ENCODE results near the gene ZNF148. TPM values are rescaled to one million over a fixed set of nuclear protein-coding genes. Genes with fewer than 3 reads are reported as not detected.

Gene ZNF148
- polyA plus RNA-seq, 1 donor, result 20.2 TPM

GRCh38 chr3:125191256-125191655 lies 183.9 kb downstream of the ZNF148 start:
- DNase-seq (ENCODE audit: low read depth), result no peak

- no peak for DNase-seq (ENCODE audit: low read depth)
These were observed 184.3 kb downstream of the ZNF148 start for GRCh38 chr3:125190786-125191185.

DNA sequence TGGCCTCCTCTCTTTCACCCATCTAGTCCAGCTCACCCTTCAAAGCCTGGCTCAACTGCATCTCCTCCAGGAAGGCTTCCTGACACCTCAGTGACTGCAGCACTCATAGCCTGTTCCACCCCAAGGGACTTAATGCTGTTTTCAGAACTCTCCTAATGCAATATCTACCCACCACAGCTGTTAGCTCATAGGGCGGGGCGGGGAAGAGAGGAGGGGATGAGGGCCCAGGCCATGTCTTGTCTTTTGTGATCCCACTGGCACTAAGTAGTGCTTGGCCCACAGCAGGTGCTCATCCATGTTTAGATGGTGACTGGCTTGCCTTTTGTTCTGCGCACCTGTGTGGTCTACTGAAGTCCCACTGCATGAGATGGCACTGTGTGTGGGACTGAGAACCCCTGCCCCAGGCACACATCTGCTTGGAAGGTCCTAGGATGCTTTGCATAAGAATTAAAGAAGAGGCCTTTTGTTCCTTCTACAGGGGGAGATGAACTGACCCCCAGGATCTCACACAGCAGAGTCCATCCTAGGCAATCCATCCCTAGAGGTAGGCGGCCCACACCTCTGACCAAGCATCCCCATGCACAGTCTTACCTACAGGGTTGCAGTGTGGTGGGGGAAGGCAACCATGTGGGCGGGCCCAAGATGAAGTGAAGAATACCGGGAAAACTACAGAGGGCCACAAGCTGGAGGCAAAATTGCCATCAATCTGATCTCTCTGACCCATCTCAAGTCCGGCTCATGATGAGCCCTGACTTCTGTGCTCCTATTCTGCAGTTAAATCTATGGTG lies 185.6 kb downstream of the ZNF148 start:
- no peak for DNase-seq (ENCODE audit: low read depth)

DNA sequence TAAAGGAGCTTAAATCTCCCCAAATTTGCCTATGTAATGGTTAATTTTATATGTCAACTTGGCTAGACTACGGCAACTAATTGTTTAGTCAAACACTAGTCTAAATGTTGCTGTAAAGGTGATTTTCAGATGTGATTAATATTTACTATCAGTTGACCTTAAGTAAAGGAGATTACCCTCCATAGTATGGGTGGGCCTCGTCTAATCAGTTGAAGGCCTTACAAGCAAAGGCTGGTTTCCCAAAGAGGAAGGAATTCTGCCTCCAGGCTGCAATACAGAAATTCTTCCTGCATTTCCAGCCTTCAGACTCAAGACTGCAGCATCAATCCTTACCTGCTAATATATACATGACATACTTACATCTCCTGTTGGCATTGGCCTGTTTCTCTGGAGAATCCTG lies 186.2 kb downstream of the ZNF148 start:
- no peak for DNase-seq (ENCODE audit: low read depth)

- no peak for DNase-seq (ENCODE audit: low read depth)
These were observed 187.6 kb downstream of the ZNF148 start for GRCh38 chr3:125187599-125187910.

DNA sequence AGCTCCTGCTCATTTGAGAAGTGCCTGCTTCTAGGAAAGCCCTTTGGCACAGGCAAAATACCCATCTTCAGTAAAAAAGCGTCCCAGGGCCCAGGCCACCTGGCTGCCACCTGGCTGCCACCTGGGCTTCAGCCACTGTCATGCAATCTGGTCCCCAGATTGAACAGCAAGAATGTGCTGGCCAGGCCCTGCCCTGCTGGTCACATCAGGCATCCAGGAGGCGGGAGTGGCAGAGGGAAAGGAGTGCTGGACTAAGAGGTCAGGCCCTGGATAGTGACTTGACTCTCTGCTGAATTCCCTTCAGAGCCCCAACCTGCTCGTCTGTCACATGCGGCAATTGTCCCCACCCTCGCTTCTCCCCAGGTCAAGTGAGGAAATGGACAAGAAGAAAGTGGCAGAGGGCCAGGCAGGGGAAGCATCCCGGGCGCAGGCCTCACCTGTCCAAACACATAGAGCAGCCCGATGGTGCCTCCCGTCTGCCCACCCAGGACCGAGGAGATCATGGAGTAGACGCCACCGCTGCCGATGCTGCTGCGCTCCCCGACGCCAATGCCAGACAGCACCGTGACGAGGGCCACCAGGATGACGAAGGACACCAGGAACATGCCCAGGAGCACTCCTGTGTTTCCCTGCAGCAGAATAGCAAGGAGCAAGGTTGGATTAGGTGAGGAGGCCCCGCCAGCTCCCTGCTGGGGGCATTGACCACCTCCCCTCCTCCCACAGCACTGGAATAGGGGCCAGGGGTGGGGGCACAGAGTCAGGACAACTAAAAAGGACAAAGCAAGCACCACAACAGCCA lies 188.1 kb downstream of the ZNF148 start:
- DNase-seq (ENCODE audit: low read depth), result no peak

DNA sequence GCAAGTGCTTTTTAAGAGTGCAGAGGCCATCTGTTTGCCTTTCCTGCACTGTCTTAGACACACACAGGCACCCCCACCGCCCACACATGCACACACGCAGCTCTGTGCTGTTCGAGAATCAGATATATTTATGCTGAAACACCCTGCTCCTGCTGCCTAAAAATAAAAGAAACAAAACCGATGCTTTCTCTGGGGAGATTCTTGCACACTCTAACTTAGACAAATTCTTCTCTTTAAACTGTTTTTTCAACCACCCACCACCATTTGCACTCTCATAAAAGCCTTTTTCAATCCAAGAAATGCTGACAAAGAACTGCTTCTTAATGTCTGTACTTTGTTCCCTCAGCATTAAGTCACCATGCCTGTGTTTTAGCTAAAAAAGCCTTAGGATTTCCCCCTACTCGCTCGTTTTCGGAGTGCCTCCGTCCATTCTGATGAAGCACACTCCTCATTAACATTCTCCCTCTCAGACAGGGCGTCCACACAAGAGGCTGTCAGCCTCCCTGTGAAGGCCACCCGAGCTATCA lies 188.8 kb downstream of the ZNF148 start:
- DNase-seq (ENCODE audit: low read depth), result no peak

DNA sequence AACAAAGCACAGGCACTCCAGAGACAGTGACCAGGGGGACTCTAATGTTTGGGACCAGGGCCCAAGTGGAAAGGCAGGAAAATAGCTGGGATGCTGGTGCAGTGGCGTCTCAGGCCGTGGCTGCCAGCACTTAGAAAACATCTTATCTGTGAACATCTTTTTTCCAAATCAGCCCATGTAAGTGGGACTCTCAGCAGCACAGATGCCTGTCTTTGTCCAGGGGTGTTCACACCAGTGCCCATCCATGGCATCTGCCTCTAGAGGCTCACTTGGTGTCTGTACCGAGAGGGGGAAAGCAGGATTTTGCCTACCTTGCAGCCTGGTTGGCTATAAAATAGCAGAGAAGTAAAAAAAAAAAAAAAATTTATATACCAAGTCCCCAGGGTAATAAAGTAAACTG lies 189.3 kb downstream of the ZNF148 start:
- DNase-seq (ENCODE audit: low read depth), result no peak

DNA sequence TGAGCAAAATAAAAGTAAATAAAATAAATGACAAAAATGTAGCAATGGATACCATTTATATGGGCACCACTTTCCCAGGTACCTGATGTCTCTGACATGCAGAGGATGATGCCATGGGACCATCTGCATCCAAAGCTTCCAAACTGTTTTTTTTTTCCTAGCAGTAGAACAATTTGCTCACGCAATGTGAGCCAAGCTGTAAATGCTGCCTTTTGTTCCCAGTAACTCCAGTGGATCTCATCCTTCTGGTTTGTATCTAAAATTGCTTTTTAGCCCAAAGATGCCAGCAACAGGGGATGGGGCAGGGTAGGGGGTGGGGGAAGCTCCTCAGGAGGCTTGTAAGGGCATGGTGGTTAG lies 195.3 kb downstream of the ZNF148 start:
- DNase-seq (ENCODE audit: low read depth), result no peak

DNA sequence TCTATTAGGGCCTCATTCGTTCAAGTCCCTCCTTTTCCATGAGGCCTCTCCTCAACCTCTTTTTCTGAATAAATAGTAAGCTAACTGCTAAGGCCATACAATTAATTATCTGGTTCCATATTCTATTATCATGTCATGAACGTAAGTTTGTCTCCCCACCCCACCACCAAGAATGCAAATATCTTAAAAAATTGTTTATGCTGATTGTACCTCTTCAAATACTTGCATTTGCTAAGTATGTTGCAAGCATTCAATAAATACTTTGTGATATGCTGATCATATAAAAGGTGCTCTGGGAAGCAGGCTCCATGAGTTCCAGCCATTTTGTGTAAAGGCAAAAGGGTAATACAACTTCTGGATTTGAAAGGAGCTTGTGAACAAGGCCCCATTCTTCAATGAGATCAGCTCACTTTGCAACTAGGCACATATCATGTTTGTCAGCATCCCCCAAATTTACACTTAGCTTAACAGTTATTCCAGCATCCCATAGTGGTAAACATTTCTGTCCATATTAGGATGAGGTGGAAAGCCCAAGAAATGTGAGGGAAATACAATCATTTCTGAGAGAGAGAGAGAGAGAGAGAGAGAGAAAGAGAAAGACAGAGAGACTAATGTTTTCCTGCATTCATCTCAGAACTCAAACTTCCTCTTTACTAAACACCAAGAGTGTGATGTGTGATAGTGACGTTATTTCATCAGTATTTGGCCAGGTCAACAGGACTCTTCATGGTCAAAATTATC lies 195.8 kb downstream of the ZNF148 start:
- DNase-seq (ENCODE audit: low read depth), result no peak

- no peak for DNase-seq (ENCODE audit: low read depth)
These were observed 197.4 kb downstream of the ZNF148 start for GRCh38 chr3:125177746-125178145.

Other genes starting within 250 kb of the ZNF148 start
- gene SLC12A8, start 162.6 kb downstream of the ZNF148 start, polyA plus RNA-seq (ENCODE audit: insufficient read length), result 0.37 TPM
- gene SNX4, start 144.9 kb upstream of the ZNF148 start, polyA plus RNA-seq (ENCODE audit: insufficient read length), result 35.9 TPM
- 14.3 TPM for gene OSBPL11, start 220.2 kb upstream of the ZNF148 start, polyA plus RNA-seq (ENCODE audit: insufficient read length)

Data from forelimb muscle (tissue), 1 donor.